MM.1S (cell line): ENCODE data around the gene SPOCK1.

ENCODE experiments used
- DNase-seq: peaks from one replicate; pipeline ENCODE4 v3.0.0-alpha.2; 2015
- H2AFZ ChIP-seq: fragments of 300-600 bp; sonication (generic); 2 replicates; pipeline ENCODE4 v1.6.0; 2016; ENCODE audit warnings: antibody characterized with exemption, low read length
- H3F3A ChIP-seq: fragments of 300-600 bp; sonication (generic); 2 replicates; pipeline ENCODE4 v1.6.1; 2016; ENCODE audit warnings: mild to moderate bottlenecking, antibody characterized with exemption, low read length, moderate library complexity, mixed read lengths; ENCODE audit not compliant: insufficient read depth
- H3K27ac ChIP-seq: fragments of 300-600 bp; sonication (generic); 2 replicates; pipeline ENCODE4 v1.5.1; 2016; ENCODE audit warnings: mild to moderate bottlenecking, low read length
- H3K27me3 ChIP-seq: fragments of 300-600 bp; sonication (generic); replicated peaks from 2 replicates; pipeline ENCODE4 v1.6.0; 2016; ENCODE audit warnings: low read length; ENCODE audit not compliant: insufficient read depth
- H3K36me3 ChIP-seq: fragments of 300-600 bp; sonication (generic); replicated peaks from 2 replicates; pipeline ENCODE4 v1.6.1; 2016; ENCODE audit warnings: mild to moderate bottlenecking, low read length, mixed read lengths; ENCODE audit not compliant: insufficient read depth
- H3K4me1 ChIP-seq: fragments of 300-600 bp; sonication (generic); 2 replicates; pipeline ENCODE4 v1.6.1; 2016; ENCODE audit warnings: low read length, mixed read lengths
- H3K4me2 ChIP-seq: fragments of 300-600 bp; sonication (generic); 2 replicates; pipeline ENCODE4 v1.6.0; 2016; ENCODE audit warnings: low read depth, low read length
- H3K4me3 ChIP-seq: fragments of 300-600 bp; sonication (generic); 2 replicates; pipeline ENCODE4 v1.5.1; 2016; ENCODE audit warnings: low read length, mixed read lengths
- H3K79me2 ChIP-seq: fragments of 300-600 bp; sonication (generic); 2 replicates; pipeline ENCODE4 v1.6.1; 2016; ENCODE audit warnings: mixed run types, low read length, mixed read lengths
- H3K9ac ChIP-seq: fragments of 300-600 bp; sonication (generic); 2 replicates; pipeline ENCODE4 v1.6.1; 2016; ENCODE audit warnings: low read length, mixed read lengths
- H3K9me2 ChIP-seq: fragments of 300-600 bp; sonication (generic); replicated peaks from 2 replicates; pipeline ENCODE4 v1.6.1; 2016; ENCODE audit warnings: mild to moderate bottlenecking, low read length, mixed read lengths; ENCODE audit not compliant: insufficient read depth
- H3K9me3 ChIP-seq: fragments of 300-600 bp; sonication (generic); replicated peaks from 2 replicates; pipeline ENCODE4 v1.6.1; 2016; ENCODE audit warnings: mild to moderate bottlenecking, low read length, mixed read lengths; ENCODE audit not compliant: insufficient read depth
- H4K20me1 ChIP-seq: fragments of 300-600 bp; sonication (generic); 2 replicates; pipeline ENCODE4 v1.6.1; 2016; ENCODE audit warnings: mild to moderate bottlenecking, low read length, moderate library complexity, mixed read lengths; ENCODE audit not compliant: insufficient read depth
- CTCF ChIP-seq: fragments of 300-600 bp; sonication (generic); IDR thresholded peaks from 2 replicates; pipeline ENCODE4 v1.5.1; 2016; ENCODE audit warnings: antibody characterized with exemption, low read length, mixed read lengths
- EZH2 ChIP-seq: fragments of 300-600 bp; sonication (generic); optimal IDR thresholded peaks from 2 replicates; pipeline ENCODE3; 2017; ENCODE audit warnings: low read depth, mild to moderate bottlenecking, antibody characterized with exemption, low read length, mixed read lengths
- EZH2phosphoT487 ChIP-seq: fragments of 300-600 bp; sonication (generic); IDR thresholded peaks from 2 replicates; pipeline ENCODE4 v1.6.1; 2018; ENCODE audit warnings: antibody characterized with exemption, low read length

SPOCK1 gene

GRCh38 chr5:137037848-137038247 lies 461.3 kb downstream of the SPOCK1 start:
- Histone ChIP-seq H3K79me2 (no peaks in the 10 kb centered on the region), H3F3A (no peaks in the 10 kb centered on the region), H3K9ac (no peak overlapping the region), H3K4me3 (no peak overlapping the region), H3K9me3 (no peaks in the 10 kb centered on the region), H3K27me3 (no peaks in the 10 kb centered on the region), H3K9me2 (no peaks in the 10 kb centered on the region), H3K4me1 (no peaks in the 10 kb centered on the region), H3K36me3 (no peaks in the 10 kb centered on the region), H2AFZ (no peak overlapping the region), H3K4me2 (no peak overlapping the region), H4K20me1 (no peaks in the 10 kb centered on the region), H3K27ac (no peak overlapping the region)
- no peak for TF ChIP-seq CTCF
- no peak for TF ChIP-seq EZH2
- no peak for TF ChIP-seq EZH2phosphoT487
- DNase-seq, result no peak

GRCh38 chr5:137036640-137037039 lies 462.5 kb downstream of the SPOCK1 start:
- no peaks in the 10 kb centered on the region for H3K9me2 ChIP-seq
- TF ChIP-seq EZH2phosphoT487, result no peak
- H4K20me1 ChIP-seq, result no peaks in the 10 kb centered on the region
- no peak overlapping the region for H3K27ac ChIP-seq
- no peak overlapping the region for H3K4me3 ChIP-seq
- no peak for DNase-seq
- no peaks in the 10 kb centered on the region for H3K9me3 ChIP-seq
- no peaks in the 10 kb centered on the region for H3F3A ChIP-seq
- H3K36me3 ChIP-seq, result no peaks in the 10 kb centered on the region
- H3K27me3 ChIP-seq, result no peaks in the 10 kb centered on the region
- H3K4me2 ChIP-seq, result no peak overlapping the region
- no peaks in the 10 kb centered on the region for H3K79me2 ChIP-seq
- H3K9ac ChIP-seq, result no peak overlapping the region
- H3K4me1 ChIP-seq, result no peaks in the 10 kb centered on the region
- no peak overlapping the region for H2AFZ ChIP-seq

GRCh38 chr5:137035480-137035878 lies 463.6 kb downstream of the SPOCK1 start:
- Histone ChIP-seq H3K9me3 (no peaks in the 10 kb centered on the region), H3K36me3 (no peaks in the 10 kb centered on the region), H3K9me2 (no peaks in the 10 kb centered on the region), H3K4me3 (no peak overlapping the region), H3K27me3 (no peaks in the 10 kb centered on the region), H3K27ac (no peak overlapping the region), H3K4me1 (no peaks in the 10 kb centered on the region), H3K4me2 (no peak overlapping the region), H3K79me2 (no peaks in the 10 kb centered on the region), H3K9ac (no peak overlapping the region), H2AFZ (no peak overlapping the region), H3F3A (no peaks in the 10 kb centered on the region), H4K20me1 (no peaks in the 10 kb centered on the region)
- TF ChIP-seq EZH2 (no peak), CTCF (no peak), EZH2phosphoT487 (no peak)
- no peak for DNase-seq

- no peak overlapping the region for H2AFZ ChIP-seq
- no peak overlapping the region for H3K27ac ChIP-seq
- DNase-seq, result no peak
- no peaks in the 10 kb centered on the region for H3K9me2 ChIP-seq
- H4K20me1 ChIP-seq, result no peaks in the 10 kb centered on the region
- no peaks in the 10 kb centered on the region for H3K4me1 ChIP-seq
- H3K27me3 ChIP-seq, result no peaks in the 10 kb centered on the region
- H3K9ac ChIP-seq, result no peak overlapping the region
- no peaks in the 10 kb centered on the region for H3K9me3 ChIP-seq
- H3K4me3 ChIP-seq, result no peak overlapping the region
- no peaks in the 10 kb centered on the region for H3K36me3 ChIP-seq
- TF ChIP-seq EZH2 (no peak), EZH2phosphoT487 (no peak), CTCF (no peak)
- H3K4me2 ChIP-seq, result no peak overlapping the region
- H3K79me2 ChIP-seq, result no peaks in the 10 kb centered on the region
- H3F3A ChIP-seq, result no peaks in the 10 kb centered on the region
Measured at GRCh38 chr5:137034764-137035479, 464.2 kb downstream of the SPOCK1 start.
